Measurements from ENCODE around the gene TAS2R39. TPM values are rescaled to one million over a fixed set of nuclear protein-coding genes. Genes with fewer than 3 reads are reported as not detected.

TAS2R39 gene
- total and polyA plus RNA-seq, 2 of the 4 experiments (the other 2 are of a cell fraction), result not detected

- TF ChIP-seq CHD1 (IDR thresholded peaks at IDR 0.05; ENCODE audit: low read depth, low read length), result no peak
Measured at GRCh38 chr7:143230602-143231457, 47.6 kb downstream of the TAS2R39 start (continued).

Small RNA genes lying within 50 kb of the gene (microRNA-seq; reads per million reads assigned to microRNA genes)
- gene AC073342.3 (ENCODE audit: insufficient read depth, insufficient read length), result not detected

Small RNA genes lying within 50 kb of the gene (small RNA-seq; reads per million reads assigned to genes)
- gene AC073342.3, result 0 reads per million in 5 experiments

Other genes with a start within 250 kb of the TAS2R39 start
- not detected in 2 replicates for gene TRPV5, start 249.7 kb upstream of the TAS2R39 start, total RNA-seq (2012; rRNA removed)
- gene TRPV5, start 249.7 kb upstream of the TAS2R39 start, polyA plus RNA-seq (2012; rRNA removed), result not detected in 2 replicates
- gene LLCFC1, start 243.9 kb upstream of the TAS2R39 start, total RNA-seq (2012; rRNA removed), result not detected in 2 replicates
- not detected in 2 replicates for gene LLCFC1, start 243.9 kb upstream of the TAS2R39 start, polyA plus RNA-seq (2012; rRNA removed)
- gene KEL, start 221.1 kb upstream of the TAS2R39 start, total RNA-seq (2012; rRNA removed), result not detected in 2 replicates
- 0.03 and 0.07 TPM in 2 replicates for gene KEL, start 221.1 kb upstream of the TAS2R39 start, polyA plus RNA-seq (2012; rRNA removed)
- gene OR9A2, start 156.3 kb upstream of the TAS2R39 start, total RNA-seq (2012; rRNA removed), result not detected in 2 replicates
- gene OR9A2, start 156.3 kb upstream of the TAS2R39 start, polyA plus RNA-seq (2012; rRNA removed), result not detected in 2 replicates
- not detected in 2 replicates for gene OR6V1, start 131.1 kb upstream of the TAS2R39 start, total RNA-seq (2012; rRNA removed)
- not detected in 2 replicates for gene OR6V1, start 131.1 kb upstream of the TAS2R39 start, polyA plus RNA-seq (2012; rRNA removed)
- not detected in 2 replicates for gene PIP, start 51.3 kb upstream of the TAS2R39 start, total RNA-seq (2012; rRNA removed)
- not detected in 2 replicates for gene PIP, start 51.3 kb upstream of the TAS2R39 start, polyA plus RNA-seq (2012; rRNA removed)
- not detected in 2 replicates for gene TAS2R40, start 38.6 kb downstream of the TAS2R39 start, total RNA-seq (2012; rRNA removed)
- not detected in 2 replicates for gene TAS2R40, start 38.6 kb downstream of the TAS2R39 start, polyA plus RNA-seq (2012; rRNA removed)
- gene GSTK1, start 80.0 kb downstream of the TAS2R39 start, total RNA-seq (2012; rRNA removed), result 60.0 and 64.9 TPM in 2 replicates
- gene GSTK1, start 80.0 kb downstream of the TAS2R39 start, polyA plus RNA-seq (2012; rRNA removed), result 109 and 111 TPM in 2 replicates
- not detected in 2 replicates for gene TMEM139, start 101.5 kb downstream of the TAS2R39 start, total RNA-seq (2012; rRNA removed)
- 0.07 TPM in 1 of 2 replicates, not detected in the other for gene TMEM139, start 101.5 kb downstream of the TAS2R39 start, polyA plus RNA-seq (2012; rRNA removed)
- gene CASP2, start 104.9 kb downstream of the TAS2R39 start, total RNA-seq (2012; rRNA removed), result 18.6 and 25.6 TPM in 2 replicates
- gene CASP2, start 104.9 kb downstream of the TAS2R39 start, polyA plus RNA-seq (2012; rRNA removed), result 14.3 and 15.4 TPM in 2 replicates
- not detected in 2 replicates for gene CLCN1, start 132.7 kb downstream of the TAS2R39 start, total RNA-seq (2012; rRNA removed)
- not detected in 2 replicates for gene CLCN1, start 132.7 kb downstream of the TAS2R39 start, polyA plus RNA-seq (2012; rRNA removed)
- gene FAM131B, start 179.3 kb downstream of the TAS2R39 start, total RNA-seq (2012; rRNA removed), result 2.5 and 3.4 TPM in 2 replicates
- 3.7 and 4.3 TPM in 2 replicates for gene FAM131B, start 179.3 kb downstream of the TAS2R39 start, polyA plus RNA-seq (2012; rRNA removed)
- 22.6 and 25.0 TPM in 2 replicates for gene ZYX, start 197.9 kb downstream of the TAS2R39 start, total RNA-seq (2012; rRNA removed)
- gene ZYX, start 197.9 kb downstream of the TAS2R39 start, polyA plus RNA-seq (2012; rRNA removed), result 291 and 334 TPM in 2 replicates
- gene EPHA1, start 225.4 kb downstream of the TAS2R39 start, total RNA-seq (2012; rRNA removed), result not detected in 2 replicates
- 0.10 TPM in 1 of 2 replicates, not detected in the other for gene EPHA1, start 225.4 kb downstream of the TAS2R39 start, polyA plus RNA-seq (2012; rRNA removed)